Bronchial epithelial cell (primary cell): Measurements from ENCODE around the gene TACR1. TPM values are rescaled to one million over a fixed set of nuclear protein-coding genes. Genes with fewer than 3 reads are reported as not detected.

ENCODE experiments used
- DNase-seq: peaks from one replicate; pipeline ENCODE4 v3.0.0-alpha.2; 2010; ENCODE audit warnings: low read depth
- FAIRE-seq: peaks from 2 replicates; lab custom pipeline; 2011; peaks lifted over from hg19 to GRCh38; lab: Jason Lieb, UNC
- H3K27me3 ChIP-seq: 2 replicates; pipeline ENCODE4 v1.5.1; 2011; ENCODE audit warnings: low read length; ENCODE audit not compliant: control insufficient read depth, insufficient read depth
- H3K36me3 ChIP-seq: 2 replicates; pipeline ENCODE4 v1.5.1; 2011; ENCODE audit warnings: low read length; ENCODE audit not compliant: control insufficient read depth, insufficient read depth
- H3K4me3 ChIP-seq: 2 replicates; pipeline ENCODE4 v1.5.1; 2011; ENCODE audit warnings: mild to moderate bottlenecking, low read depth, low read length, control low read depth
- total RNA-seq: library from RNA; depleted of rRNA; stranded (reverse); fragments of >200 nt; gene quantifications from 2 replicates; pipeline ENCODE4 v1.2.1, GENCODE V29; 2014
- TF ChIP-seq, protein P1 (sequence below): IDR thresholded peaks from 2 replicates; pipeline ENCODE4 v1.5.1; 2011; ENCODE audit warnings: mild to moderate bottlenecking, moderate library complexity, low read length, control low read depth, inconsistent platforms; ENCODE audit not compliant: insufficient read depth, severe bottlenecking

The TACR1 gene
- total RNA-seq, 1 donor from 2014 or later = not detected

DNA sequence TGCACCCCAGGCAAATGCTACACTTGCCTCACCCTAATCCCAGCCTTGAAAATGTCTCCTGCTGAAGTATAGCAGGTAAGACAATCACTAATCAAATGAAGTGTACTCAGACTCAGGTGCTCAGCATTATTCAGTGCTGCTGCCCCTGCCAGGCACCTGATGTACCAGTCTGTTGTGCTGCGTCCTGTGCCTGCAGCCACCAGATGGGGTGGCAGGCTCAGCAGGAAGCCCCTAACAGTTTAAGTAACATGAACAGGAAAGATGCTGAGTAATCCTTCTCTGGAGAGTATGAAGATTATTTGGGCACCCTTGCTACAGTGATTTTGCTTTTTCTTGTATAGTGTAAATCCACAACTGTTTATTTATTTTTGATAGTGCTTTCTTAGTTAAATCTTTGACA, 69.1 kb downstream of the TACR1 start:
- no peaks in the 10 kb centered on the region for H3K27me3 ChIP-seq
- DNase-seq = no peak
- H3K36me3 ChIP-seq = no peaks in the 10 kb centered on the region
- no peak for FAIRE-seq
- TF ChIP-seq, protein P1, sequence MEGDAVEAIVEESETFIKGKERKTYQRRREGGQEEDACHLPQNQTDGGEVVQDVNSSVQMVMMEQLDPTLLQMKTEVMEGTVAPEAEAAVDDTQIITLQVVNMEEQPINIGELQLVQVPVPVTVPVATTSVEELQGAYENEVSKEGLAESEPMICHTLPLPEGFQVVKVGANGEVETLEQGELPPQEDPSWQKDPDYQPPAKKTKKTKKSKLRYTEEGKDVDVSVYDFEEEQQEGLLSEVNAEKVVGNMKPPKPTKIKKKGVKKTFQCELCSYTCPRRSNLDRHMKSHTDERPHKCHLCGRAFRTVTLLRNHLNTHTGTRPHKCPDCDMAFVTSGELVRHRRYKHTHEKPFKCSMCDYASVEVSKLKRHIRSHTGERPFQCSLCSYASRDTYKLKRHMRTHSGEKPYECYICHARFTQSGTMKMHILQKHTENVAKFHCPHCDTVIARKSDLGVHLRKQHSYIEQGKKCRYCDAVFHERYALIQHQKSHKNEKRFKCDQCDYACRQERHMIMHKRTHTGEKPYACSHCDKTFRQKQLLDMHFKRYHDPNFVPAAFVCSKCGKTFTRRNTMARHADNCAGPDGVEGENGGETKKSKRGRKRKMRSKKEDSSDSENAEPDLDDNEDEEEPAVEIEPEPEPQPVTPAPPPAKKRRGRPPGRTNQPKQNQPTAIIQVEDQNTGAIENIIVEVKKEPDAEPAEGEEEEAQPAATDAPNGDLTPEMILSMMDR = no peak
- H3K4me3 ChIP-seq = no peak overlapping the region

DNA sequence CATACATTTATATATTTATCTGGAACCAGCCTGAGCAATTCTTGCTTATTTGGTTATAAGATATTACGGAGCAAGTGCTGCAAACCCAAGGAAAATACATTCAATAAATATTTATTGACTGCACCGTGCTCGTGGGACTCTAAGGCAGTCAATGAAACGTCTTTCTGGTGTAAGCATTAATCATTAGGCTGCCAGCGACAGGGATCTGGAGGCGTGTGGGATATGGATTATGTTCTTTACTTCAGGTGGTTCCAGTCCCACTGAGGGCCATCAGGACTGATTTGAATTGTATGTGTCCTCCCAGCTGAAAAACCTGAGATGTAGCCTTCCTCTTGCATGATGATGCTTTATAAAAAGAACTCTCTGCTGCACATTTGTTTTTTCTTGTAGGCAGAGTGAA, 75.4 kb downstream of the TACR1 start:
- H3K27me3 ChIP-seq = peaks cover under 1% of the 10 kb centered on the region
- TF ChIP-seq, protein P1 = no peak
- no peak for DNase-seq
- no peak overlapping the region for H3K4me3 ChIP-seq
- no peaks in the 10 kb centered on the region for H3K36me3 ChIP-seq
- FAIRE-seq = no peak

DNA sequence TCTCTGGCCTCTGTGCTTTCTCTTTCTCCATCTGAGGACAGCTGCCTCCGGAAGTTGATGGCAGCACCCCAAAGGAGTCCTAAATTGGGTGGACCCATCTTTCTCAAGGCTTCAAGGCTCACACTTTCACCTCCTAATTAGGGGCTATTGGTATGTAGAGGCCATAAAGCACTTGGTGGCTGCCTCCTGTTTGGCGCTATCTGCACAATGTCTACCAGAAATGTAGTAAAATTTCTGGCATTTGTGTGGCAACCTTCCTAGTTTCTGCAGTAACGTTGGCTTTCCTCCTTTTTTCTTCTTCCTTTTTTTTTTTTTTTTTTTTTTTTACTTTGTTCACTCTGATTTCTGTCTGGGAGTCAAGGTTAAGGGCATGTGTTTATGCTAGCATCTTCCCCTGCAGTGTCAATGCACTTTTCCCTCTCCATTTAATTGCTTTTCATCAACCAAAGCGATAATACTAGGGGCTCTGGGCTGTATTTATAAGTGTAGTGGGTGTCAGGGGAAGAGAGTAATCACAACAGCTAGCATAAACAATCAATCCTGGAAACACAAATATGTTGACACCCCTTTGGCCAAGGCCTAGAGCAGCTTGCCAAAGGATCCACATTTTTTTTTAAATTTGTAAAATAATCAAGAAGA, 86.0 kb downstream of the TACR1 start:
- no peak overlapping the region for H3K4me3 ChIP-seq
- no peaks in the 10 kb centered on the region for H3K36me3 ChIP-seq
- TF ChIP-seq, protein P1 = no peak
- FAIRE-seq = no peak
- no peaks in the 10 kb centered on the region for H3K27me3 ChIP-seq
- no peak for DNase-seq

DNA sequence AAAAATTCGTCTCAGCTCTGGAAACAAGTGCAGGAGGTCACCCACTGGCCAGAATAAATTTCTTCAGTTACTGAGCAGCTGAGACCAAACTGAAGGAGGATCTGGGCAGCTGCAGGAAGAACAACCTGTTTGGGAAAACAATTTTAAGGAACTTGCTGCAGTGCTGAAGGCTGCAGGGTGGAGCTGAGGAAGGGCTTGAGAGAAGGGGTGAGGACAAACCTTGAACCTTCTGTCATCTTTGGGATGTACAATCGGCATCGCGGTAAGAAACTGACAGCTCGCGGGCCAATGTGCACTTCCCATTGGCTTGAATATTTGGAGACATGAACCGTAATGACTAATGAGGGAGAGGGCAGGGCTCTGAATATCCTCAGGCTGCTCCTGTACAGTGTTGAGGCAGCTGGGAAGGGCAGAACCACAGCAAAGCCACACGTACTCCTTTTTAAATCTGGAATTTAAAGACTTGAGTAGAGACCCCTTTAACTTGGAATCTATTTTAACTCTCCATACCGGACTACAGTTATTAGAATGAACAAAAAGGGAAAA, 90.3 kb downstream of the TACR1 start:
- TF ChIP-seq, protein P1 = no peak
- Histone ChIP-seq H3K4me3 (no peak overlapping the region), H3K27me3 (no peaks in the 10 kb centered on the region), H3K36me3 (no peaks in the 10 kb centered on the region)
- FAIRE-seq (no peak), DNase-seq (no peak)

DNA sequence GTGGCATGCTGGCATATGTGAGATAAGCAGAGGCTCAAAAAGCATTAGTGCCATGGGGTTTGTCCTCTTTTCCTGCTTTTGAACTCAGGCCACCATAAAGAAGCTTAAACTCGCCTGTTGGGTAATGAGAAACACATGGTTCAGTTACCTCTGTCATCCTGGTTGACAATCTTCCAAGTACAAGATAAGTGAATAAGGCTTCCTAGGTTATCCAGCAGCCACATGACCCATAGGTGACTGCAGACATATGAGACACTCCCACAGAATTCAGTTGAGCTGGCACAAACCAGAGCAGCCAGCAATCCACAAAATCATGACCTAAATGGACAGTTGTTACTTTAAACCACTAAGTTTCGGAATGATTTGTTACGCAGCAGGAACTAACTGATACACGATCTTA, 97.3 kb downstream of the TACR1 start:
- TF ChIP-seq, protein P1 = no peak

DNA sequence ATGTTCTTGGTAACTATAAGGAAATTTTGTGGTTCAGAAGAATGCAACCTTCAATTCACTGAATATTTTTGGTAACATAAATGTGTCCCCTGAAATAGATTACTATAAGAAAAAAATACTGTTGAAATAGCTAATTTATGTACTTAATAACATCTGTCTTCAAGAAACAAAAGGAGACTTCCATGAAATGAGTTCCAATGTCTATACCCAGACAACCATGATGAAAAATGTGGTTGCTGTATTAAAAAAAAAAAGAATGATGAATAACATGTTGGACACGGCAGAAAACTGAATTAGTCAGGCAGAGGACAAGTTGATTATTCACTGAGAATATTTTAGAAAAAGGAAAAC, 98.5 kb downstream of the TACR1 start:
- H3K27me3 ChIP-seq = no peaks in the 10 kb centered on the region
- no peak for DNase-seq
- no peak overlapping the region for H3K4me3 ChIP-seq
- FAIRE-seq = no peak
- H3K36me3 ChIP-seq = no peaks in the 10 kb centered on the region
- TF ChIP-seq, protein P1 = no peak

More for the DNA sequence above, 97.3 kb downstream of the TACR1 start:
- Histone ChIP-seq H3K36me3 (no peaks in the 10 kb centered on the region), H3K27me3 (no peaks in the 10 kb centered on the region), H3K4me3 (no peak overlapping the region)
- FAIRE-seq = no peak
- no peak for DNase-seq
